ENCODE results near the gene FBRSL1. TPM values are rescaled to one million over a fixed set of nuclear protein-coding genes. Genes with fewer than 3 reads are reported as not detected.

The FBRSL1 gene
- total and polyA plus RNA-seq, 9 of the 15 experiments (the other 6 are each of a cell fraction or from before 2014, with no cell fraction given), result 0.24 to 129 (median 7.3) TPM

DNA sequence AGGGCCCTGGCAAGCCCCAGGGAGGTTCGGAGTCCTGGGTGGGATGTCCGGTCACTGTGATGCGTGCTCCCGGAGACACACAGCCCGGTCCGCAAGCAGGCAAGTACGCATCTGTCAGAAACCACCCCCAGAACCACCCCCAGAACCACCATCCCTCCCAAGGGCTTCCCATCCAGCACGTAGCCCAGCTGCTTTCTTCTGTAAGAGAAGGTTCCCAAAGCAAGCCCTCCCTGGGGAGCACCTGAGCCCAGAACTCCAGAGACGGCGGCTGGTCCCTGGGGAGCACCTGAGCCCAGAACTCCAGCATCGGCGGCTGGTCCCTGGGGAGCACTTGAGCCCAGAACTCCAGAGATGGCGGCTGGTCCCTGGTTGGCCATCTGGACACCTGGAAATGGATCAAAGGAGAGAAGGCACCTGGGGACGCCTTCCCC lies 2.6 kb upstream of the FBRSL1 start:
- peaks cover 29 to 38% of the 10 kb centered on the region in 2 experiments for H3K27me3 ChIP-seq (ENCODE audit: control insufficient read depth in 2 of 2, insufficient read depth in 2 of 2, low read length in 2 of 2)
- no peak for TF ChIP-seq GABPB1 (CRISPR knock-in tag; IDR thresholded peaks at IDR 0.05)
- TF ChIP-seq PTBP1 (IDR thresholded peaks at IDR 0.05; ENCODE audit: low read depth, low read length), result no peak
- no peak for TF ChIP-seq SAFB2 (IDR thresholded peaks at IDR 0.05; ENCODE audit: borderline replicate concordance, low read depth, low read length, severe bottlenecking)
- no peak for TF ChIP-seq MIER1 (IDR thresholded peaks at IDR 0.05; ENCODE audit: low read depth)
- no peak for TF ChIP-seq CREB3L1 (IDR thresholded peaks at IDR 0.05; ENCODE audit: borderline replicate concordance, low read depth)
- no peak for TF ChIP-seq LCOR (CRISPR knock-in tag; IDR thresholded peaks at IDR 0.05)
- TF ChIP-seq WHSC1 (IDR thresholded peaks at IDR 0.05; ENCODE audit: low read length), result no peak
- no peak for TF ChIP-seq SAFB (IDR thresholded peaks at IDR 0.05; ENCODE audit: borderline replicate concordance, low read depth, low read length)
- BruUV-seq (replicated peaks), result no TSS peak
- H3K9ac ChIP-seq (ENCODE audit: insufficient read depth in 1 of 2, low read depth in 2 of 2, low read length in 2 of 2), result no peak overlapping the region
- POLR2A ChIA-PET, result no interaction called here
- H3K36me3 ChIP-seq (ENCODE audit: control insufficient read depth, insufficient read depth, low read length), result peaks cover 11% of the 10 kb centered on the region; the same call in 2 of the 3 replicates
- H3K4me1 ChIP-seq (replicated peaks in 1 of 2; ENCODE audit: control insufficient read depth in 2 of 2, insufficient read depth in 2 of 2, low read length in 2 of 2), result peaks cover 22 to 59% of the 10 kb centered on the region in 2 experiments
- peaks cover 20% of the 10 kb centered on the region for H3K79me2 ChIP-seq (ENCODE audit: control insufficient read depth, insufficient read depth, low read length)
- H3K4me3 ChIP-seq, result no peak overlapping the region
- no peak overlapping the region for H3K4me2 ChIP-seq (ENCODE audit: insufficient read depth, low read length)
- no peak overlapping the region for H2AFZ ChIP-seq (ENCODE audit: low read depth, low read length)
- FAIRE-seq (no peak), DNase-seq (ENCODE audit: extremely low read depth in 1 of 4, low spot score in 3 of 4) (no peak), ATAC-seq (no peak)
- H3K9me1 ChIP-seq (ENCODE audit: control insufficient read depth, insufficient read depth, low read length), result peaks cover 3% of the 10 kb centered on the region
- peaks cover 21% of the 10 kb centered on the region for H4K20me1 ChIP-seq (replicated peaks; ENCODE audit: control insufficient read depth, insufficient read depth, low read length)
- in situ Hi-C loops (cut with MboI) (no loop called here), intact Hi-C loops (cut with micrococcal nuclease) (no loop called here)
- no peak overlapping the region for H3K27ac ChIP-seq (ENCODE audit: extremely low read depth, low read depth, low read length)
- peaks cover 3% of the 10 kb centered on the region; the same call in 1 of the 2 replicates for H3K9me3 ChIP-seq (replicated peaks; ENCODE audit: control insufficient read depth, insufficient read depth, low read depth, low read length)
- CTCF ChIA-PET (ENCODE audit: low intra/inter-chr PET ratio), result no interaction called here
- WGBS (ENCODE audit: insufficient coverage, low coverage, missing lambda C conversion rate), result 58% methylated on average over 11 of the region's 14 CpGs
